SIG-M5 treated with dmso at 0.1 percent for 504 hours (cell line): ENCODE results near the gene HSBP1.
A peak's percentile ranks its signal among the peaks of the same experiment; 100 is the strongest.

Experiments
- DNase-seq: peaks from one replicate; lab custom pipeline; 2025; ENCODE audit not compliant: unreplicated experiment; lab: John Stamatoyannopoulos, UW

HSBP1 gene

GRCh38 chr16:83802554-83803205 lies 5.1 kb upstream of the HSBP1 start:
- DNase-seq, result no peak

GRCh38 chr16:83803811-83804210 lies 4.0 kb upstream of the HSBP1 start:
- peak; percentile 45 for DNase-seq

GRCh38 chr16:83804366-83804765 lies 3.4 kb upstream of the HSBP1 start:
- DNase-seq, result no peak

- DNase-seq, result peak; percentile 74
These were observed 1.7 kb upstream of the HSBP1 start for GRCh38 chr16:83806036-83806435.

- DNase-seq, result no peak
These were observed 1.0 kb upstream of the HSBP1 start for GRCh38 chr16:83806731-83807130.

- no peak for DNase-seq
These were observed 460 bp upstream of the HSBP1 start for GRCh38 chr16:83807327-83807709.

GRCh38 chr16:83808573-83809014 lies 816 bp downstream of the HSBP1 start:
- no peak for DNase-seq

- no peak for DNase-seq
These were observed 1.3 kb downstream of the HSBP1 start for GRCh38 chr16:83809092-83809491.

- DNase-seq, result no peak
These were observed 3.1 kb downstream of the HSBP1 start for GRCh38 chr16:83810901-83811300.

- DNase-seq, result peak; percentile 33
These were observed 6.3 kb downstream of the HSBP1 start for GRCh38 chr16:83813823-83814658.

- no peak for DNase-seq
These were observed 6.8 kb downstream of the HSBP1 start for GRCh38 chr16:83814659-83814985.

GRCh38 chr16:83817022-83817421 lies 9.2 kb downstream of the HSBP1 start:
- DNase-seq, result no peak

- DNase-seq, result no peak
These were observed 10.5 kb downstream of the HSBP1 start for GRCh38 chr16:83818276-83818675.

GRCh38 chr16:83819361-83819760 lies 11.6 kb downstream of the HSBP1 start:
- DNase-seq, result no peak

GRCh38 chr16:83826146-83826913 lies 18.6 kb downstream of the HSBP1 start:
- DNase-seq, result peak; percentile 72

GRCh38 chr16:83830091-83830768 lies 22.5 kb downstream of the HSBP1 start:
- no peak for DNase-seq

GRCh38 chr16:83830769-83831455 lies 23.1 kb downstream of the HSBP1 start:
- DNase-seq, result no peak

GRCh38 chr16:83831456-83831987 lies 23.7 kb downstream of the HSBP1 start:
- no peak for DNase-seq

- DNase-seq, result no peak
These were observed 26.1 kb downstream of the HSBP1 start for GRCh38 chr16:83833921-83834320.
